IMR-90 (cell line): ENCODE data around the gene ADM2. TPM values are rescaled to one million over a fixed set of nuclear protein-coding genes. Genes with fewer than 3 reads are reported as not detected.

ENCODE experiments used
- ATAC-seq: fragments of 200-7000 bp; cut with Tn5 transposase; 2 replicates; pipeline ENCODE4 v1.9.1; 2020; ENCODE audit warnings: low read depth, mild to moderate bottlenecking, moderate library complexity
- BruUV-seq: library from RNA; stranded (reverse); fragments of 400-500 nt; replicated peaks from 2 replicates; lab custom pipeline; 2021; lab: Mats Ljungman, UMichigan
- CTCF ChIA-PET: fragments of 300-600 bp; formaldehyde crosslinking; extraction: SDS; loops from one replicate; lab custom pipeline; 2021; ENCODE audit warnings: antibody characterized with exemption; lab: Yijun Ruan, JAX
- POLR2A ChIA-PET: fragments of 300-600 bp; sonication (Branson Sonifier 250); formaldehyde crosslinking; loops from one replicate; lab custom pipeline; 2022; ENCODE audit warnings: antibody characterized with exemption; ENCODE audit not compliant: unreplicated experiment; lab: Charles Lee
- DNase-seq: peaks from one replicate; pipeline ENCODE4 v3.0.0; 2013
- H2AFZ ChIP-seq: replicated peaks from 2 replicates; pipeline ENCODE3; 2013; ENCODE audit warnings: low read length, mild to moderate bottlenecking; ENCODE audit not compliant: poor library complexity
- H2AK5ac ChIP-seq: 2 replicates; pipeline ENCODE4 v1.6.1; 2013; ENCODE audit warnings: low read depth, low read length, inconsistent platforms
- H2AK9ac ChIP-seq: replicated peaks from 2 replicates; pipeline ENCODE3; 2013; ENCODE audit warnings: mild to moderate bottlenecking, low read depth, low read length, moderate library complexity; ENCODE audit not compliant: poor library complexity
- H2BK120ac ChIP-seq: 2 replicates; pipeline ENCODE4 v1.6.1; 2013; ENCODE audit warnings: low read depth, low read length, inconsistent platforms
- H2BK15ac ChIP-seq: 3 replicates; pipeline ENCODE4 v1.6.1; 2013; ENCODE audit warnings: low read depth, low read length, inconsistent platforms
- H2BK20ac ChIP-seq: 2 replicates; pipeline ENCODE4 v1.6.1; 2013; ENCODE audit warnings: low read depth, mild to moderate bottlenecking, inconsistent platforms, low read length, moderate library complexity
- H2BK5ac ChIP-seq: 2 replicates; pipeline ENCODE4 v1.6.1; 2013; ENCODE audit warnings: mild to moderate bottlenecking, low read depth, low read length, inconsistent platforms; ENCODE audit not compliant: poor library complexity, severe bottlenecking
- H3K14ac ChIP-seq: replicated peaks from 2 replicates; pipeline ENCODE4 v1.6.1; 2013; ENCODE audit warnings: low read depth, low read length, inconsistent platforms
- H3K18ac ChIP-seq: 2 replicates; pipeline ENCODE4 v1.6.1; 2013; ENCODE audit warnings: low read depth, low read length, control low read depth
- H3K23ac ChIP-seq: 2 replicates; pipeline ENCODE4 v1.6.1; 2013; ENCODE audit warnings: low read depth, low read length, inconsistent platforms
- H3K27ac ChIP-seq: 2 replicates; pipeline ENCODE4 v1.5.1; 2013; ENCODE audit warnings: mild to moderate bottlenecking, control low read depth, low read length; ENCODE audit not compliant: insufficient read depth
- H3K27me3 ChIP-seq: 2 replicates; pipeline ENCODE4 v1.6.1; 2013; ENCODE audit warnings: low read length; ENCODE audit not compliant: control insufficient read depth, insufficient read depth
- H3K36me3 ChIP-seq: 2 replicates; pipeline ENCODE4 v1.6.1; 2013; ENCODE audit warnings: low read length, mixed read lengths; ENCODE audit not compliant: control insufficient read depth, insufficient read depth
- H3K4ac ChIP-seq: 2 replicates; pipeline ENCODE4 v1.6.1; 2013; ENCODE audit warnings: low read depth, low read length, inconsistent platforms
- H3K4me1 ChIP-seq: 2 replicates; pipeline ENCODE4 v1.6.1; 2013; ENCODE audit warnings: low read length, mixed read lengths; ENCODE audit not compliant: control insufficient read depth, insufficient read depth
- H3K4me2 ChIP-seq: 2 replicates; pipeline ENCODE4 v1.6.1; 2013; ENCODE audit warnings: low read depth, mild to moderate bottlenecking, control low read depth, low read length, moderate library complexity
- H3K4me3 ChIP-seq: 2 replicates; pipeline ENCODE4 v1.5.1; 2013; ENCODE audit warnings: low read depth, mild to moderate bottlenecking, control low read depth, low read length, moderate library complexity; ENCODE audit not compliant: insufficient read depth
- H3K56ac ChIP-seq: 2 replicates; pipeline ENCODE4 v1.6.1; 2013; ENCODE audit warnings: low read length, inconsistent platforms; ENCODE audit not compliant: insufficient read depth; ENCODE audit errors: extremely low read depth
- H3K79me1 ChIP-seq, 2 experiments: 2 replicates each; pipeline ENCODE4 v1.6.1; 2013; ENCODE audit warnings: low read length in 2 of 2, inconsistent platforms in 1 of 2, low read depth in 1 of 2
- H3K9ac ChIP-seq: 2 replicates; pipeline ENCODE4 v1.6.1; 2013; ENCODE audit warnings: low read depth, low read length, control low read depth
- H3K9me1 ChIP-seq: 2 replicates; pipeline ENCODE4 v1.6.1; 2013; ENCODE audit warnings: low read length, inconsistent platforms; ENCODE audit not compliant: insufficient read depth
- H3K9me3 ChIP-seq: 2 replicates; pipeline ENCODE4 v1.6.1; 2013; ENCODE audit warnings: low read length; ENCODE audit not compliant: control insufficient read depth, insufficient read depth
- H4K20me1 ChIP-seq: 2 replicates; pipeline ENCODE4 v1.6.1; 2013; ENCODE audit warnings: low read length, inconsistent platforms; ENCODE audit not compliant: insufficient read depth
- H4K5ac ChIP-seq: 2 replicates; pipeline ENCODE4 v1.6.1; 2013; ENCODE audit warnings: mild to moderate bottlenecking, low read depth, low read length, control low read depth
- H4K8ac ChIP-seq, 2 experiments: 2 replicates each; pipeline ENCODE4 v1.6.1; 2013; ENCODE audit warnings: low read depth in 2 of 2, low read length in 2 of 2, control low read depth in 1 of 2, inconsistent platforms in 1 of 2
- H4K91ac ChIP-seq: 2 replicates; pipeline ENCODE4 v1.6.1; 2013; ENCODE audit warnings: low read depth, low read length, inconsistent platforms; ENCODE audit not compliant: insufficient read depth
- POLR2A ChIP-seq: IDR thresholded peaks from 2 replicates; pipeline ENCODE4 v1.6.1; 2012; ENCODE audit warnings: mild to moderate bottlenecking, low read depth, low read length
- WGBS, 2 experiments: methylation state at CpG; one replicate each; pipeline versions ENCODE4 v1.1.5 to v1.1.7; 2013; ENCODE audit warnings: missing lambda C conversion rate in 2 of 2; ENCODE audit not compliant: insufficient read length in 1 of 2; ENCODE audit errors: extremely low coverage in 2 of 2; 5-methylcytosine and 5-hydroxymethylcytosine counted together
- dilution Hi-C: fragments of 300-500 bp; cut with HindIII; formaldehyde crosslinking; loops from one replicate; pipeline ENCODE4 v1.14.3; 2018; ENCODE audit warnings: low sequenced_read_pairs; ENCODE audit not compliant: unreplicated experiment
- in situ Hi-C: fragments of 300-500 bp; cut with MboI; formaldehyde crosslinking; loops from 3 replicates; pipeline ENCODE4 v1.14.3; 2019; ENCODE audit warnings: low sequenced_read_pairs, inconsistent platforms, mixed read lengths
- intact Hi-C: fragments of 100-400 bp; cut with micrococcal nuclease; formaldehyde crosslinking; loops from 2 replicates; pipeline ENCODE4 v1.10.0; 2022
- polyA plus RNA-seq, 3 experiments: library from polyadenylated mRNA; depleted of rRNA; stranded (reverse); fragments of >200 nt; gene quantifications; 2 replicates each; pipeline ENCODE4 v1.2.3, GENCODE V29; 2012; ENCODE audit warnings: low replicate concordance in 1 of 3
- total RNA-seq: library from RNA; depleted of rRNA; stranded (reverse); fragments of >200 nt; gene quantifications from 2 replicates; pipeline ENCODE4 v1.2.3, GENCODE V29; 2012

ADM2 gene
- total and polyA plus RNA-seq, 2 of the 4 experiments (the other 2 are of a cell fraction), result 0.18 to 2.3 TPM

DNA sequence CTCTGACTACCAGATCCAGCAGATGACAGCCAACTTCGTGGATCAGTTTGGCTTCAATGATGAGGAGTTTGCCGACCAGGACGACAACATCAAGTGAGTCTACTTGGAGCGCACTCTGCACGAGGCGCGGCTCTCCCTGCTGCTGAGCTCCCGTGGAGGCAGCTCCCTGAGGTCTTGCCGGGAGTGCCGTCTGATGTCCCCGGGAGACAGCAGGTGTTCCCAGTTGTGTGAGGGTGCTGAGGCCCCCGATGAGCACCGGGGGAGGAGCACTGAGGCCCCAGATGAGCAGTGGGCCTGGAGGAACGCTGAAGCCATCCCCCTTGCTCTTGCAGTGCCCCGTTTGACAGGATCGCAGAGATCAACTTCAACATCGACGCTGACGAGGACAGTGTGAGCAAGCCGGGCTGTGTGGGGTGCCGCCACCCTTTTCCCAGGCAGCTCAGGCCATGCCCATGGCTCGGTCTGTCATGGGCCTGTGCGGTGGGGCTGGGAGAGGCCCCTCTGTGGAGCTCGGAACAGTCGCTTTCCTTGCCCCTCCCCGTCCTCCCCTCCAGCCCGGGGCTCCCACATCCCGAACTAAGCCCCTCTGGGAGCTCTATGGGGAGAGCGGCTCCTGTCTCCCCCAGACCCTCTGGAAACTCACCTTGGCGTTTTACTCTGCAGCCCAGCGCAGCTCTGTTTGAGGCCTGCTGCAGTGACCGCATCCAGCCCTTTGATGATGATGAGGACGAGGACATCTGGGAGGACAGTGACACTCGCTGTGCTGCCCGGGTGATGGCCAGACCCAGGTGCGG lies 43.6 kb upstream of the ADM2 start:
- Histone ChIP-seq H4K5ac (no peak overlapping the region), H2BK15ac (no peak overlapping the region), H2BK5ac (no peak overlapping the region), H3K27me3 (no peaks in the 10 kb centered on the region), H3K23ac (no peak overlapping the region), H3K27ac (no peak overlapping the region), H3K79me1 (no peaks in the 10 kb centered on the region), H3K9me1 (no peaks in the 10 kb centered on the region), H3K4me2 (no peak overlapping the region), H2AK5ac (no peak overlapping the region), H3K4me1 (no peaks in the 10 kb centered on the region), H2BK120ac (no peak overlapping the region), H3K9me3 (no peaks in the 10 kb centered on the region), H3K36me3 (peaks cover 72% of the 10 kb centered on the region), H2BK20ac (no peak overlapping the region), H4K91ac (no peak overlapping the region), H3K18ac (no peak overlapping the region), H3K14ac (no peak overlapping the region), H4K8ac (no peak overlapping the region), H2AFZ (no peak overlapping the region), H2AK9ac (no peak overlapping the region), H3K56ac (no peak overlapping the region), H3K4ac (no peak overlapping the region), H4K20me1 (no peaks in the 10 kb centered on the region; the same call in 1 of the 2 replicates), H3K9ac (no peak overlapping the region), H3K4me3 (no peak overlapping the region)
- in situ Hi-C loops, result no loop called here
- intact Hi-C loops, result no loop called here
- POLR2A ChIA-PET, result no interaction called here
- no peak for ATAC-seq
- CTCF ChIA-PET, result no interaction called here
- 88% methylated on average over 23 of the region's 36 CpGs; no CpG with 5 or more reads in 1 of the 2 experiments for WGBS, 2 experiments
- BruUV-seq, result no TSS peak
- no peak for TF ChIP-seq POLR2A
- DNase-seq, result no peak
- dilution Hi-C loops, result no loop called here
